Type B pancreatic cell (in vitro differentiated cells): ENCODE data around the gene TTLL11. TPM values are rescaled to one million over a fixed set of nuclear protein-coding genes. Genes with fewer than 3 reads are reported as not detected.

Experiments
- DNase-seq: peaks from one replicate; pipeline ENCODE4 v3.0.0; 2021; ENCODE audit warnings: mixed read lengths; ENCODE audit not compliant: unreplicated experiment; ENCODE audit errors: extremely low spot score
- H3K27ac Mint-ChIP-seq: 2 replicates; pipeline ENCODE4 v1.8.0; 2021; ENCODE audit warnings: mild to moderate bottlenecking, mixed read lengths
- H3K27me3 Mint-ChIP-seq: 2 replicates; pipeline ENCODE4 v1.8.0; 2021; ENCODE audit warnings: mixed read lengths
- H3K36me3 Mint-ChIP-seq: 2 replicates; pipeline ENCODE4 v1.8.0; 2021; ENCODE audit warnings: mixed read lengths
- H3K4me1 Mint-ChIP-seq: one replicate; pipeline ENCODE4 v1.8.0; 2021; ENCODE audit warnings: mixed read lengths; ENCODE audit not compliant: unreplicated experiment
- H3K4me3 Mint-ChIP-seq: 2 replicates; pipeline ENCODE4 v1.8.0; 2021; ENCODE audit warnings: mild to moderate bottlenecking, mixed read lengths
- H3K9me3 Mint-ChIP-seq: 2 replicates; pipeline ENCODE4 v1.8.0; 2021; ENCODE audit warnings: mixed read lengths
- total RNA-seq: library from RNA; stranded (reverse); gene quantifications from 2 replicates; pipeline ENCODE4 v1.2.1, GENCODE V29; 2021; ENCODE audit warnings: low replicate concordance
- TF ChIP-seq, protein P1 (sequence below): fragments of 200-600 bp; sonication (generic); conservative IDR thresholded peaks from 2 replicates; pipeline ENCODE4 v1.5.0; 2021; ENCODE audit warnings: antibody characterized with exemption, mild to moderate bottlenecking

Gene TTLL11
- total RNA-seq, 1 donor from 2014 or later: 8.6 TPM

DNA sequence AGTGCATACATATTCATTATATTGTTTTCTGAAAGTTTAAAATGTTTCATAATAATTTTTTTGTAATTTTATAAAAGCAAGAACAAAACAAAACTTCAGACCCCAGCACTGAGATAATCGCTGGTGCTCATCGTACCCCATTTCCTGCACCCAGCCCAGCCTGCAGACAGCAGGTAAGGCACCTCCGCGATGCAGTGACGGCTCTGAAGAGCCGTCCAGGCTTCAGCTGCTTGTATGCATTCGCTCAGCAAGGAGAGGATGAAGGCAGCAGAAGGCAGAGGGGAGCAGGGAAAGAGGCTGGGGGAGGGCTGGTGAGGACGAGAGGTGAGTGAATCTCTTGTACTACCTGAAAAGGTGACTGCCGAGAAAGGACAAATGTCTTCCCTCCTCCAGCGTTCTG, 153.5 kb downstream of the TTLL11 start:
- Mint-ChIP-seq H3K4me3 (no peak overlapping the region), H3K36me3 (peaks cover 5% of the 10 kb centered on the region), H3K27ac (no peak overlapping the region), H3K4me1 (no peaks in the 10 kb centered on the region), H3K9me3 (no peaks in the 10 kb centered on the region), H3K27me3 (peaks cover 7% of the 10 kb centered on the region)
- no peak for DNase-seq
- TF ChIP-seq, protein P1, sequence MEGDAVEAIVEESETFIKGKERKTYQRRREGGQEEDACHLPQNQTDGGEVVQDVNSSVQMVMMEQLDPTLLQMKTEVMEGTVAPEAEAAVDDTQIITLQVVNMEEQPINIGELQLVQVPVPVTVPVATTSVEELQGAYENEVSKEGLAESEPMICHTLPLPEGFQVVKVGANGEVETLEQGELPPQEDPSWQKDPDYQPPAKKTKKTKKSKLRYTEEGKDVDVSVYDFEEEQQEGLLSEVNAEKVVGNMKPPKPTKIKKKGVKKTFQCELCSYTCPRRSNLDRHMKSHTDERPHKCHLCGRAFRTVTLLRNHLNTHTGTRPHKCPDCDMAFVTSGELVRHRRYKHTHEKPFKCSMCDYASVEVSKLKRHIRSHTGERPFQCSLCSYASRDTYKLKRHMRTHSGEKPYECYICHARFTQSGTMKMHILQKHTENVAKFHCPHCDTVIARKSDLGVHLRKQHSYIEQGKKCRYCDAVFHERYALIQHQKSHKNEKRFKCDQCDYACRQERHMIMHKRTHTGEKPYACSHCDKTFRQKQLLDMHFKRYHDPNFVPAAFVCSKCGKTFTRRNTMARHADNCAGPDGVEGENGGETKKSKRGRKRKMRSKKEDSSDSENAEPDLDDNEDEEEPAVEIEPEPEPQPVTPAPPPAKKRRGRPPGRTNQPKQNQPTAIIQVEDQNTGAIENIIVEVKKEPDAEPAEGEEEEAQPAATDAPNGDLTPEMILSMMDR: no peak

DNA sequence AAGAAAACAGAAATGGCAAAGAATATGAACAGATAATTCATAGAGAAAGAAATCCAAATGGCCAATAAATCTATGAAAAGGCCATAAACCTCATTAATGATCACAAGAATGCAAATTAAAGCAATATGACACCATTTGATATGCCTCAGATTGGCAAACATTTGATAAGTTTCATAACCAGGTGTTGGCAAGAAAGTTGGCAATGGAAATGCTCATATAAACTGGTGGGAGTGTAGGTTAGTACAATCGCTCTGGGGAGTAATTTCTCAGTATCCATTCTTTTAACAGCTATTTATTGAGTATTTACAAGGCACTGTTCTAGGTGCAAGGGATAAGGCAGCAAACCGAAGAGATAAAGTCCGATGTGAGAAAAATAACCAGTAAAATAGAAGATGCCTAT, 154.5 kb downstream of the TTLL11 start:
- H3K9me3 Mint-ChIP-seq: no peaks in the 10 kb centered on the region
- H3K27ac Mint-ChIP-seq: no peak overlapping the region
- no peak overlapping the region for H3K4me3 Mint-ChIP-seq
- TF ChIP-seq, protein P1: no peak
- DNase-seq: no peak
- peaks cover 4% of the 10 kb centered on the region for H3K36me3 Mint-ChIP-seq
- no peaks in the 10 kb centered on the region for H3K4me1 Mint-ChIP-seq
- H3K27me3 Mint-ChIP-seq: peaks cover 7% of the 10 kb centered on the region

DNA sequence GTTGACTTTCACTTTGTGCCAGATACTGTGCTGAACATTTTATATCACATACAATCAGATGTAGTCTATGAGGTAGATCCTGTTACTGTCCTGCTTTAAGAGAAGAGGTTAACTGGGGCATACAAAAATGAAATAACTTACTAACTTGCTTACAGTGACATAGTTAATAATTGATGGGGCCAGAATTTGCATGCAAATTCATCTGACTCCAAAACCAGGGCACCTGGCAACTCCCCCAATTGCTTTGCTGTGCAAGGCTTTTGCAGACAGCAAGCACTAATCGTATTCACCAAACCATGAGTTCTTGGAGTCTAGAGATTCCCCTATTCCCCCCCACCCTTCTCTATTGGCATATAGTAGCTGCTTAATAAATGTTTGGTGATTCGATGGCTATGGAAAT, 155.9 kb downstream of the TTLL11 start:
- Mint-ChIP-seq H3K36me3 (no peaks in the 10 kb centered on the region), H3K4me3 (no peak overlapping the region), H3K27ac (no peak overlapping the region), H3K4me1 (no peaks in the 10 kb centered on the region), H3K27me3 (peaks cover 7% of the 10 kb centered on the region), H3K9me3 (no peaks in the 10 kb centered on the region)
- TF ChIP-seq, protein P1: no peak
- no peak for DNase-seq

DNA sequence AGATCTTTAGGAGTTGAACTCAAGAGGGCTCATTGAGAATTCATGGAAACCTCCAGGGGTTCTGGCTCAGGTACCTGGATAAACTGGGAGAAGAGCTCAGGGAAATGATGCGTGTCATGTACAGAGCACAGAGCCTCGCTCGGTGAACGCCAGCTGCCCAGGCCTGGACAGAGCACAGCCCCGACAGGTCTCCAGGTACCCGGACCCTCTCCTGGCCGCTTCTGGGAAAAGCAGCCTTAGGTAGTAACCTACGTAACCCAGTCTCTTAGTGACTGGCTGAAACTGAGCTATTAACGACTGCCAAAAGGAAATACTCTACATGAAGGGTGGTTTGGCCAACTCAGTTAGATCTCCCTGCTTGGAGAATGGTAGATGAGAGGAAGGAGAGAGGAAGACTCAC, 157.4 kb downstream of the TTLL11 start:
- no peaks in the 10 kb centered on the region for H3K36me3 Mint-ChIP-seq
- no peak overlapping the region for H3K27ac Mint-ChIP-seq
- TF ChIP-seq, protein P1: no peak
- no peak overlapping the region for H3K4me3 Mint-ChIP-seq
- H3K9me3 Mint-ChIP-seq: no peaks in the 10 kb centered on the region
- DNase-seq: no peak
- no peaks in the 10 kb centered on the region for H3K4me1 Mint-ChIP-seq
- peaks cover 7% of the 10 kb centered on the region for H3K27me3 Mint-ChIP-seq

DNA sequence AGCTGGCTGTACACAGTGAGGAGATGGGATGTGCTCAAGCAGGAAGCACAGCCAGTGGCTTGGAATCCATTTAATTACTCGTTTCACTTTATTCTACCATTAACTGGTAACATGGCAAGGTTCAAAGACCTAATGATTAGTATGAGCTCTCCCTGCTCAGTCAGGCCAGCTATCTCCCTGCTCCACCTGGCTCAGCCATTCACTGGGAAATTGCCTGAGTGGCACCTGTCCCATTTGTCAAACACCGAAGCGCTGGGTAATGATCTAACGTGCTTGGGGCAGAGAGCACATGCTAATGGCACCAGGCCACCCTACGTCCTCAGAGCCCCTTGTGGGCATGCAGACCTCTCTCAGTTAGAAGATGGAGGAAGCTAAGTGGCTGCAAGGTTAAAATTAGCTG, 162.2 kb downstream of the TTLL11 start:
- Mint-ChIP-seq H3K4me1 (peaks cover 9% of the 10 kb centered on the region), H3K9me3 (no peaks in the 10 kb centered on the region), H3K4me3 (no peak overlapping the region), H3K27me3 (no peaks in the 10 kb centered on the region), H3K36me3 (no peaks in the 10 kb centered on the region), H3K27ac (no peak overlapping the region)
- DNase-seq: no peak
- TF ChIP-seq, protein P1: no peak
